GM10847 (cell line): Measurements from ENCODE around the gene CAPG.

Experiments
- POLR2A ChIP-seq: IDR thresholded peaks from 2 replicates; pipeline ENCODE4 v1.6.1; 2011; ENCODE audit not compliant: insufficient read length; ENCODE audit errors: extremely low read depth

CAPG gene, protein sequence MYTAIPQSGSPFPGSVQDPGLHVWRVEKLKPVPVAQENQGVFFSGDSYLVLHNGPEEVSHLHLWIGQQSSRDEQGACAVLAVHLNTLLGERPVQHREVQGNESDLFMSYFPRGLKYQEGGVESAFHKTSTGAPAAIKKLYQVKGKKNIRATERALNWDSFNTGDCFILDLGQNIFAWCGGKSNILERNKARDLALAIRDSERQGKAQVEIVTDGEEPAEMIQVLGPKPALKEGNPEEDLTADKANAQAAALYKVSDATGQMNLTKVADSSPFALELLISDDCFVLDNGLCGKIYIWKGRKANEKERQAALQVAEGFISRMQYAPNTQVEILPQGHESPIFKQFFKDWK

DNA sequence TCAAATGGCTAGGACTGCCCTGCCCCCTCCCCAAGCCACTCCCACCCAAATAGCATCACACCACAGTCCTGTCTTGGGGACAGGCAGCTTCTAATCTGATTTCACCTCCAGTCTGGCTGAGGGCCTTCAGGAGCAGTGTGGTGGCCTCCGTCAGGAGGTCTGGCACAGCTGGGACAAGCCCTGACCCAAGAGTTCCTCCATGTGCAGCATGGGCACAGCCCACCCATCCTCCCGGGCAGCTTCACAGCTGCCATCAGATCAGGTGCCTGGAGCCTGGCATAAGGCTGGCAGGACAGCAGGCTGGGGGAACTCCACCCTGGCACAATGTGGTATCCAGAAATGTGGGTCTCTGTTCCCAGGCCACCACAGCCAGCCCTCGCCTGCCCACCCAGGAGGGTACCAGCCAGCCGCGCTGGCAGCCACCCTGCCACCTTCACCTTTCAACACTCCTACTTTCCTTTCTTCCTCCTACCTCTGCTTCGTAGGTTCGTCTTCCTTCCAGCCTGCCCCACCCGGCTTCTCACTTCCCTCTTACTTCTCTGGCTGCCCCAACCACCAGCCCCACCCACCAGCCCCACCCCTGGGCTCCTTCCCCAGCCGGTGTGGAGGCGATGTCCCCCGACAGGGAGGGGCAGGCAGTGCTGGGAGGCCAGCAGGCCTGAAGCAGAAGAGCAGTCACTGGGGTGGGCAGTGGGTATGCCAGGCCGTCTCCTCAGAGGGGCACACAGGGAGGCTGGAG lies at the start of gene CAPG:
Gene CAPG (minus strand): TSS at position 522 of the 739 bp plus-strand sequence. CDS start 8,221 bp downstream, outside the sequence.
- no peak for TF ChIP-seq POLR2A

GRCh38 chr2:85459771-85460170 lies 49.6 kb upstream of the CAPG start:
- no peak for TF ChIP-seq POLR2A

GRCh38 chr2:85458601-85459563 lies 48.7 kb upstream of the CAPG start:
- no peak for TF ChIP-seq POLR2A

DNA sequence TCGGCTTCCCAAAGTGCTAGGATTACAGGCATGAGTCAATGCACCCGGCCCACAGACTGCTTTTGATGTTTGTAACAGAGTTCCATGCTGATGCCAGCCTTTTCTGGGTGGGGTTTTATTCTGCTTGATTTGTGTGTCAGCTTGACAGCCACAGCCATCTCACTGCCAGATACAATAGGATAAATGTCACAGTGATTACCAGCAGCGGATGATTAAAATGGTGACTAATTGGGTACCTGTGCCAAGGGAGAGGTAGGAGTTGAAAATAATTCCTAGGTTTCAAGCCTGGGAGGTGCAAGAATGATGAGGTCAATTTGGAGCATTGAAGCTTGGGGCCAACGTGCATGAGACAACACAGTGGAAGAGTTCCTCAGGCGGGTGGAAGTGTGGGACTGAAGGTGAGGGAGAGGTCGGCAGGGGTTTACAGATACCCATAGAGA lies 47.7 kb upstream of the CAPG start:
- no peak for TF ChIP-seq POLR2A

GRCh38 chr2:85457043-85457442 lies 46.9 kb upstream of the CAPG start:
- TF ChIP-seq POLR2A = no peak

GRCh38 chr2:85455552-85456090 lies 45.5 kb upstream of the CAPG start:
- no peak for TF ChIP-seq POLR2A

DNA sequence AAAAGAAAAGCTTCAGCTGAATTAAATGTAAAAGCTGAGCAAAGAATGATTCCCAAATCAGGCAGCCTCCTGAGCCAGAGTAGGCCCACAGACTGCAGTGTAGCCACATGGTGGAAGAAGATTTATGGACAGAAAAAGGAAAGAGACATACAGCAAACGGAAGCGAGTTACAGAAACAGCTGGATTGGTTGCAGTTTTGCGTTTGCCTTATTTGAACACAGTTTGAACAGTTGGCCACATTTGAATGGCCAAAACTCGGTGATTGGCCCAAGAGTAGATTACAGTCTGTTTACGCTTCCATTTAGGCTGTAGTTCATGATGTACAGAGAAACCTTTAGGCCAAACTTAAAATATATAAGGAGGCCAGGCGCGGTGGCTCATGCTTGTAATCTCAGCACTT lies 43.4 kb upstream of the CAPG start:
- no peak for TF ChIP-seq POLR2A

DNA sequence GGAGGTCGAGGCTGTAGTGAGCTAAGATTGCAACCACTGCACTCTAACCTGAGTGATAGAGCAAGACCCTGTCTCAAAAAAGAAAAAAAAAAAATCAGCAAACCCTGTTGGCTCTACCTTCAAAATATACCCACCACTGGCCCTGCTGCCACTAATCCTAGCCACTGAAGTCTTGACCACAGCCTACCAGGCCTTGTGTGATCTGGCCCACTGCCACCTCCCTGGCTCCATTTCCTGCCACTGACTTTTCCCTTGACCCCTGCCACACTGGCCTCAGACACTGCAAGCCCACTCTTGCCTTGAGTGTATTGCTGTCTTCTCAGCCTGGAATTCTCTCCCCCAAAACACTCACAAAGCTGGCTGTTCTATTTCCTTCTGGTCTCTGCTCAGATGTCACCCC lies 42.1 kb upstream of the CAPG start:
- TF ChIP-seq POLR2A = no peak

- TF ChIP-seq POLR2A = no peak
Observed at GRCh38 chr2:85449214-85449588, 39.0 kb upstream of the CAPG start.

DNA sequence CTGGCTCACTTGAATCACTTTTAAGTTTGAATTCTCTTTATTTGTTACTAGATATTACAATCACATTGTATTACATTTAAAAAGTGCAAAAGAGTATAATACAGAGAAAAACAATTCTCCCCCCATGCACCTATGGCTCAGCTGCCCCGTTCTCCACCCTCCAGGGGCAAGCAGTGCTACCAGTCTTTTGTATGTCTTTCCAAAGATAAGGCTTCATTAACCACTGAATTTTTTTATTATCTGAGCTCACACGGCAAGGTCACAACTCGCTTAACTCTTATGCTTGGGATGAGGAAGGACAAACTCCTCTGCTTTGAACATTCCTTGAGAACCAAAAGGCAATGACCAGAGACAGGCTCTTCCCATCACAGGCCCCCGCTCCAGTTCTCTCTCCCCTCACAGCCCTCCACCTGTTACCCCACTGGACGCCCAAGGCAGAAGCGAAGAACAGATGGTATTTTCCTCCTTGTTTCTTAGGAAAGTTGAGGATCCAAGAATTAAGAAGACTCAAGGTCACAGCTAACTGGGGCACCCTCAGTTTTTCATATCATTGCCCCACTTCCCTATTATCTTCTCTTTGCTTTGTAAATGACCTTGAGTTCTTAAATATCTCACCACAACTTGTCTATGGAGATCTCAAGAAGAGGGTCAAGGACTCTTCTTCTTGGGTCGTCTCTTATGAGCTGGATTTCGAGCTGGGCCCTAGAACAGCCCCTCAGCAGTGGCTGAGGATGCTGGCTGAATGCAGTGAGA lies 38.5 kb upstream of the CAPG start:
- no peak for TF ChIP-seq POLR2A

DNA sequence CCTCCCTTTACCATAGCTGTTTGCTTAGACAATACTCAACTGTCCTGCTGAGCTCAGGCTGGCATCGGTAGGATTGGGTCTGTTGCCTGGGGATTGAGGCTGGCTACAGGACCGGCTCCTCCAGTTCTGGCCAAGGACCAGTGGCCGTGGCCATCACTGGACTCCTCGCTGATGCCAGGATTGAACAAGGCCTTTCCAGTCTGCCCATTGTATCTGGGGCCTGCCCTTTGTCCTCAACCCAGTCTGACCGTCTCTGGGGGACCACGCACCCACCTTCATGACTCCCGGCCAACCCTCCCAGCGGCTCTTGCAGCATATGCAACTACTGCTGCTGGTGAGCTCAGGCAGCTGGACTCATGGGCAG lies 37.0 kb upstream of the CAPG start:
- no peak for TF ChIP-seq POLR2A

DNA sequence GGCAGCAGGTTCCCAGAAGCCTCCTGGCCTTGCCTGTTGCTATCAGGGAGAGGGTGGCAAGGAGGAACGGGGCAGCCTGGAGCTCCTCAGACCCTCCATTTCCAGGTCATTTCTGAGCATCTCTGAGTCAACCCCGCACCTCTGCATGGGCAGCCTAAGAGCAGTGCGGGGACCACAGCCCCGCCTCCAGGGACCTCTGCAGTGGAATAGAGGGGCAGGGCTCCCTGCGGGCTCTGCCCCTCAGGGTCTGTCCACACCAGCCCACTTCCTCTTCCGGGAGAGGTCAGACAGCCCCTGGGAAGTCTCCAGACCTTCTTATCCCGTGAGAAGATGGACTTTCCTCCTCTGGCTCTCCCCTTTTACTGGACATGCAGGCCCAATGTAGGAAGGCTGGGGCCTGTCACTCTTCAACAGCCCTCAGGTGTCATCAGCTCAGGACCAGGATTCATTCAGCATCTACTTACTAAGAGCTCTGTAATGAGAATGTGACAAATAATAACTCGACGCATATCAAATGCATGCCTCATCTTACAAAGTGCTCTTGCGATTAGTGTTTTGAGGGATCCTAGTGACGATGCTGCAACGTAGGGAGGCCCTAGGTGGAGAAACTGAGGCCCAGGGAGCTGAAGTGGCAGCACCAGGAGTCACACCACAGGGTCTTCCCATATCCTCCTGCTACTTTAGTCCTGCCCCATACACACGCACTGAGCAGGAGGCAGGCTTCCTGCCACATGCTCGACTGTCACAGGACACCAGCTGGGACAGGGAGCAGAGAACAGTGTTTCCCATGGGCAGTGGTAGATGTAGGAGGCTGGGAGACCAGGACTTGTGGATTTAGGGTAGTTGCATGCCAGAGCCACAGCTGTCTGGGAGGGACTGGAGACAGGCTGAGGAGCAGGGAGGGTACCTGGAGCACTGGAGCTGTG lies 36.4 kb upstream of the CAPG start:
- TF ChIP-seq POLR2A = no peak
